ENCODE measurements around the gene MYCBP2. TPM values are rescaled to one million over a fixed set of nuclear protein-coding genes. Genes with fewer than 3 reads are reported as not detected.

MYCBP2 gene
- total RNA-seq, 2 donors from 2014 or later, result 41.2 to 42.6 TPM

DNA sequence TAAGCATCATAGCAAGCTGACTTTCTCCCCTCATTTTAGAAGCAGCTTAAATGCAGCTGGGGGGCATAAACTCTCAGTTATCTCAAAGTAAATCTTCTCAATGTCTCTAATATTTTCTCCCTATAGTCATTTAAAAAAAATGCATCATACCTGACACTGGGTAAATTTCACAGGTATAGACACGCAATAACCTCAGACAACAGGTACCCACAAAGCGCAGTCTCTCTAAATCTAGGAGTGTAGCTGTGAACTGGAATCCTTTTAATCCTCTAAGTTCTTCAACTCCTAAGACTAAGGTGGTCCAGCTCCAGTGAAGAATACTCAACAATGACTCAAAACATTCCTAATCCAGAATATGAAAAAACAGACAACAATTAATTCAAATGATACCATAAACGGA, 141.2 kb downstream of the MYCBP2 start:
- H3K36me3 ChIP-seq, result no peaks in the 10 kb centered on the region

DNA sequence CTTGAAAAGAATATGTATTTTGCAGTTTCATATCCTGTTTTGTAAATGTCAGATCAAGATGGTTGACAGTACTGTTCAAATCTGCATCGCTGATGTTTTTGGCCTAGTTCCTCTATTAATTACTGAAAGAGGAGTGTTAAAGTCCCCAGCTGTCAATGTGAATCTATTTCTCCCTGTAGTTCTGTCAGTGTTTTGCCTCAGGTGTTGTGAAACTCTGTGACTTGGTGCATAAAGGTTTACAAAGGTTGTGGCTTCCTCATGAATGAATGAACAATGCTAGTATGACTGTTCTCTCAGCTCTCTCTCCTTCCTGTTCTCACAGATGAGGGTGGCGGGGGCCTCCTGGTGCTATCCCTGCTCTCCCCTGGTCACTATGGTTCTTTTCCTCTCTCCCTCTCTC, 142.4 kb downstream of the MYCBP2 start:
- Histone ChIP-seq H3K9ac (ENCODE audit: low read depth in 2 of 2, low read length in 2 of 2) (no peak overlapping the region), H3K4me3 (no peak overlapping the region), H3K27me3 (no peaks in the 10 kb centered on the region), H3K36me3 (no peaks in the 10 kb centered on the region), H3K9me3 (no peaks in the 10 kb centered on the region), H3K4me1 (no peaks in the 10 kb centered on the region), H3K27ac (no peak overlapping the region)
- TF ChIP-seq, protein P1, sequence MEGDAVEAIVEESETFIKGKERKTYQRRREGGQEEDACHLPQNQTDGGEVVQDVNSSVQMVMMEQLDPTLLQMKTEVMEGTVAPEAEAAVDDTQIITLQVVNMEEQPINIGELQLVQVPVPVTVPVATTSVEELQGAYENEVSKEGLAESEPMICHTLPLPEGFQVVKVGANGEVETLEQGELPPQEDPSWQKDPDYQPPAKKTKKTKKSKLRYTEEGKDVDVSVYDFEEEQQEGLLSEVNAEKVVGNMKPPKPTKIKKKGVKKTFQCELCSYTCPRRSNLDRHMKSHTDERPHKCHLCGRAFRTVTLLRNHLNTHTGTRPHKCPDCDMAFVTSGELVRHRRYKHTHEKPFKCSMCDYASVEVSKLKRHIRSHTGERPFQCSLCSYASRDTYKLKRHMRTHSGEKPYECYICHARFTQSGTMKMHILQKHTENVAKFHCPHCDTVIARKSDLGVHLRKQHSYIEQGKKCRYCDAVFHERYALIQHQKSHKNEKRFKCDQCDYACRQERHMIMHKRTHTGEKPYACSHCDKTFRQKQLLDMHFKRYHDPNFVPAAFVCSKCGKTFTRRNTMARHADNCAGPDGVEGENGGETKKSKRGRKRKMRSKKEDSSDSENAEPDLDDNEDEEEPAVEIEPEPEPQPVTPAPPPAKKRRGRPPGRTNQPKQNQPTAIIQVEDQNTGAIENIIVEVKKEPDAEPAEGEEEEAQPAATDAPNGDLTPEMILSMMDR (IDR thresholded peaks at IDR 0.05), result no peak
- no peak for DNase-seq
- intact Hi-C loops (cut with DNase I), result no loop called here

More for the DNA sequence above, 141.2 kb downstream of the MYCBP2 start:
- Histone ChIP-seq H3K4me1 (no peaks in the 10 kb centered on the region), H3K27me3 (no peaks in the 10 kb centered on the region), H3K4me3 (no peak overlapping the region), H3K27ac (no peak overlapping the region), H3K9ac (ENCODE audit: low read depth in 2 of 2, low read length in 2 of 2) (no peak overlapping the region), H3K9me3 (no peaks in the 10 kb centered on the region)
- no peak for DNase-seq
- intact Hi-C loops (cut with DNase I), result no loop called here
- TF ChIP-seq, protein P1 (IDR thresholded peaks at IDR 0.05), result no peak

DNA sequence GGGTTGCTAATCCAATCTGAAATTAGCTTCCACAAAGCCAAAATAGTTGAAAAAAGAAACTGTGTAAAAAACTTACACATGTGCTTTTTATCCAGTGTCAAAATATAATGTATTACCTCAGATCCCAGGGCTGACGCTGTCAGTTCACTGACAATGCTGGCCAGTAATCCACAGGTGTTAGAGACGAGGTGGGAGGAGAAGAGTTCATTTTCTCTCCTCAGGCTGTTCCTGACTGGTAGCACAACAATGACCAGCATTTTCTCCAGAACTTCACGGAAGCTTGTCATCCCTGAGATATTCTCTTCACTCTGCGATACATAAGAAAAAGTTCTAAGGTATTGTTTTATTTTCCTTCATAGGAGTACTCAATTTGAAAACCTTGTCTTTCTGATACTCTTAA, 146.9 kb downstream of the MYCBP2 start:
- TF ChIP-seq, protein P1 (IDR thresholded peaks at IDR 0.05), result no peak
- no peaks in the 10 kb centered on the region for H3K4me1 ChIP-seq
- no peak overlapping the region for H3K4me3 ChIP-seq
- H3K9me3 ChIP-seq, result no peaks in the 10 kb centered on the region
- no peaks in the 10 kb centered on the region for H3K27me3 ChIP-seq
- no peak overlapping the region for H3K27ac ChIP-seq
- H3K36me3 ChIP-seq, result no peaks in the 10 kb centered on the region
- no peak for DNase-seq
- intact Hi-C loops (cut with DNase I), result no loop called here
- no peak overlapping the region for H3K9ac ChIP-seq (ENCODE audit: low read depth in 2 of 2, low read length in 2 of 2)

DNA sequence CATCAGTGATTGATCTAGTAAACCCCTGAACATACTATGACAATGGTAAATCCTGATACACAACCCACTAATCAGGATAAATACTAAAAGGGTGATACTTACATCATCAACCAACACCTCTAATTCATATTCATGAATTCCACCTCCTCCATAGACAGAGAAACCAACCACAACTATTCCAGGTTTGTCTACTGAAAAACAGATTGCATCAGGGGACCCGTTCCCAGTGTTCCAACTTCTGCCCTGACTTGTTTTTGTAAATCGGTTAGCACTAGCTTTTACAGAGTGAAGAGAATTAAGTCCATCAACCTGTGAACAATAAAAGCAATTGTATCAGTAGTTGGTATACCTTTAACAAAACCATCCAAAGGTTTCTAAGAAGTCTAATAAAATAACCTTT, 149.2 kb downstream of the MYCBP2 start:
- no peak overlapping the region for H3K27ac ChIP-seq
- H3K4me3 ChIP-seq, result no peak overlapping the region
- H3K4me1 ChIP-seq, result no peaks in the 10 kb centered on the region
- intact Hi-C loops (cut with DNase I), result no loop called here
- TF ChIP-seq, protein P1 (IDR thresholded peaks at IDR 0.05), result no peak
- no peak overlapping the region for H3K9ac ChIP-seq (ENCODE audit: low read depth in 2 of 2, low read length in 2 of 2)
- no peak for DNase-seq
- no peaks in the 10 kb centered on the region for H3K36me3 ChIP-seq
- H3K9me3 ChIP-seq, result no peaks in the 10 kb centered on the region
- H3K27me3 ChIP-seq, result no peaks in the 10 kb centered on the region

DNA sequence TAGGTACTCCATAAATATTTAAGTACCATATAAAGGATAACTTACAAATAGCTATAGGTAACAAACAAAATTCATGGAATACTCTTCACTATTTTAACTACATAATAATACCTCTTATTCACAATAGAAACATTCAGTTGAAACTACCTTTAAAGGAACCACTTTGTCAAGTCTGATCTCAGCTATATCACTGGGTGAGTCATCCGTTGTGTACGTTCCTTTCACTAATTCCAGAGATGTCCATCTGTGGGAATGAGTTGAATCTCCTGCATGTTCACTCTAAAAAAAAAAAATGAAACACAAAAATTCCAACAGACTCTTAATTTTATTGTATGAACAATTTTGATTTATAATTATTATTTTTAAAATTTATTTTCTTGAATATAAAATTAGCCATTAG, 150.5 kb downstream of the MYCBP2 start:
- TF ChIP-seq, protein P1 (IDR thresholded peaks at IDR 0.05), result no peak
- no peaks in the 10 kb centered on the region for H3K27me3 ChIP-seq
- no peaks in the 10 kb centered on the region for H3K9me3 ChIP-seq
- no peaks in the 10 kb centered on the region for H3K4me1 ChIP-seq
- intact Hi-C loops (cut with DNase I), result no loop called here
- no peak overlapping the region for H3K4me3 ChIP-seq
- H3K27ac ChIP-seq, result no peak overlapping the region
- no peak for DNase-seq
- H3K9ac ChIP-seq (ENCODE audit: low read depth in 2 of 2, low read length in 2 of 2), result no peak overlapping the region
- H3K36me3 ChIP-seq, result no peaks in the 10 kb centered on the region

DNA sequence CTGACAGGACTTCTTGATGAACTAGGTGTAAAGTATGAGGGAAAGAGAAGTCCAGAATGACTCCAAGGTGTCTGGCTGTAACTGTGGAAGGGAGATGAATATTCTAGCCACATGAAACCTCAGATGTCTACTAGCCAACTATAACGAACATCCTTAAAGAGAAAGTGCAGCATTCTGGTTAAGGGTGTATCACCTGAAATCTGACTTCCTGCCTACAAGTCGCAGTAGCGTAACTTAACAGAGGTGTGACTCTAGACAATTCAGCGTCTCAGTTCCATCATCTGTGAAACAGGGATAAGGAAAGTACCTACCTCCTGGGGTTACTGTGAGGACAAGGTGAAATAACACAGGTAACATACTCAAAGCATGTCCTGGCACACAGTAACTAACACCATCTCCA, 154.2 kb downstream of the MYCBP2 start:
- intact Hi-C loops (cut with DNase I), result no loop called here

More for the DNA sequence above, 154.2 kb downstream of the MYCBP2 start:
- Histone ChIP-seq H3K4me3 (no peak overlapping the region), H3K9ac (ENCODE audit: low read depth in 2 of 2, low read length in 2 of 2) (no peak overlapping the region), H3K36me3 (no peaks in the 10 kb centered on the region), H3K9me3 (no peaks in the 10 kb centered on the region), H3K27me3 (no peaks in the 10 kb centered on the region), H3K4me1 (no peaks in the 10 kb centered on the region), H3K27ac (no peak overlapping the region)
- TF ChIP-seq, protein P1 (IDR thresholded peaks at IDR 0.05), result no peak
- no peak for DNase-seq

All from colonic mucosa (tissue), 4 donors.